Subcutaneous abdominal adipose tissue (tissue), 5 donors: ENCODE measurements around the gene CLIC5.

Experiments
- H3K27ac ChIP-seq: one replicate; pipeline ENCODE4 v1.7.0; 2013; ENCODE audit warnings: low read depth, mild to moderate bottlenecking, inconsistent platforms, low read length, moderate library complexity
- H3K27me3 ChIP-seq, 5 donors: one replicate each; pipeline ENCODE4 v1.7.0; 2013; ENCODE audit warnings: low read length in 5 of 5, inconsistent platforms in 1 of 5; ENCODE audit not compliant: control insufficient read depth in 5 of 5, insufficient read depth in 4 of 5
- H3K36me3 ChIP-seq, 5 donors: one replicate each; pipeline ENCODE4 v1.7.0; 2013; ENCODE audit warnings: low read length in 5 of 5; ENCODE audit not compliant: control insufficient read depth in 5 of 5, insufficient read depth in 5 of 5
- H3K4me1 ChIP-seq, 5 donors: one replicate each; pipeline ENCODE4 v1.7.0; 2013; ENCODE audit warnings: low read length in 5 of 5, mild to moderate bottlenecking in 3 of 5, moderate library complexity in 1 of 5; ENCODE audit not compliant: control insufficient read depth in 5 of 5, insufficient read depth in 5 of 5
- H3K4me3 ChIP-seq, 5 donors: one replicate each; pipeline ENCODE4 v1.7.0; 2013; ENCODE audit warnings: low read length in 5 of 5, low read depth in 1 of 5
- H3K9ac ChIP-seq, 5 donors: one replicate each; pipeline ENCODE4 v1.7.0; 2013; ENCODE audit warnings: low read length in 5 of 5, mild to moderate bottlenecking in 4 of 5, moderate library complexity in 3 of 5
- H3K9me3 ChIP-seq, 5 donors: one replicate each; pipeline ENCODE4 v1.7.0; 2013; ENCODE audit warnings: low read length in 5 of 5; ENCODE audit not compliant: control insufficient read depth in 5 of 5
- donor health status: healthy.
- donor health status: healthy.
- donor health status: healthy.
- donor health status: healthy.
- donor health status: healthy.

Gene CLIC5

GRCh38 chr6:45903959-45904358 is 111.7 kb downstream of the CLIC5 start:
- H3K36me3 ChIP-seq = peaks cover 0 to 13% (median 0%) of the 10 kb centered on the region in 5 donors
- H3K4me3 ChIP-seq = no peak overlapping the region
- H3K9me3 ChIP-seq = no peaks in the 10 kb centered on the region
- H3K27ac ChIP-seq = no peak overlapping the region
- no peaks in the 10 kb centered on the region for H3K4me1 ChIP-seq
- no peak overlapping the region for H3K9ac ChIP-seq
- H3K27me3 ChIP-seq = no peaks in the 10 kb centered on the region

GRCh38 chr6:45902984-45903383 is 112.7 kb downstream of the CLIC5 start:
- Histone ChIP-seq H3K9me3 (no peaks in the 10 kb centered on the region), H3K4me3 (no peak overlapping the region), H3K9ac (no peak overlapping the region), H3K4me1 (no peaks in the 10 kb centered on the region), H3K27me3 (no peaks in the 10 kb centered on the region), H3K36me3 (peaks cover 0 to 13% (median 0%) of the 10 kb centered on the region in 5 donors), H3K27ac (no peak overlapping the region)

- H3K27me3 ChIP-seq = no peaks in the 10 kb centered on the region
- no peak overlapping the region for H3K27ac ChIP-seq
- H3K9me3 ChIP-seq = no peaks in the 10 kb centered on the region
- H3K4me1 ChIP-seq = peaks cover 0 to 1% (median 0%) of the 10 kb centered on the region in 5 donors
- no peak overlapping the region for H3K9ac ChIP-seq
- peaks cover 0 to 13% (median 0%) of the 10 kb centered on the region in 5 donors for H3K36me3 ChIP-seq
- no peak overlapping the region for H3K4me3 ChIP-seq
Observed at GRCh38 chr6:45901767-45902650, 113.7 kb downstream of the CLIC5 start.

DNA sequence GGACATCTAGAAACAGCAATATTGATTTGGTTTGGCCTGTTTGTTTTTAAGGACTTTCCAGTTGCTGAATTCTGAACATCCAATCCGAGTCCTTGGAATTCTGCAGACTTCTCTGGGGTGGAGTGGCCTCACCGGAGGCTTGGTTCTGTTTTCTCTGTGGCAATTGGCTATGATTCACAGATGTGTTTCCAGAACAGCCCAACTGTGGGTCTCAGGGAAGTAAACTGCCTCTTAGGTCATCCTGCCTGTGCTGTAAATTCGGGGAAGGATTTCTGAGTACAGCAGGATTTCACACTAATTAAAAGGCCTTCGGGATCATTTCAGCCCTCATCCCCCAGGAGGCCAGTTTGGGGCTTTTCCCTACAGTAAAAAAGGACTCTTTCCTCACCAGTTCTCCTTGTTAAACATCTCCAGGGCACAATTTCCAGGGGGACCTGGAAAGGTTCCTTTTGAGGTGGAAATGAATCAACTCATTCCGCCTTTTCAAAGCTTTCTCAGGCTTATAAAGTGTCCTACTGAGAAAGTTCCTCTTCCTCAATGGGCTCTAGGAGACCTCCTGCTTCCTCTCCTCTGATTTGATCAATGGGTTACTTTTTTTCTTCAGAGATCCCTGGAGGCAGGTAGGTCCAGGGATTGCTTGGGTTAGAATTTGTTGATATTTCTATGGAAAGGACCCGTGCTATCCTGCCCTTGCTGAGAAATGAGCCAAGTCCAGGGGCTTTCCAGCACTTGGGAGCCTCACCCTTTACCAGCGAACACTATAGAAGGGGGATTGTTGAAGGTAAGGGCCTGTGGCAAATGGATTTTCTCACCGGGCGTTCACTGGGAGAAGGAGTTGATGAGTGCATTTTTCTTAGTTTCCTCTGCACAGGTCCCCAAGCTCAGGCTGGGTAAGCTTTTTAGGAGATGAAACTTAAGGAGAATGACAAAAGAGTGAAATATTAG is 114.6 kb downstream of the CLIC5 start:
- no peak overlapping the region for H3K27ac ChIP-seq
- H3K27me3 ChIP-seq = no peaks in the 10 kb centered on the region
- peaks cover 0 to 13% (median 0%) of the 10 kb centered on the region in 5 donors for H3K36me3 ChIP-seq
- peaks cover 0 to 5% (median 0%) of the 10 kb centered on the region in 5 donors for H3K4me1 ChIP-seq
- H3K9ac ChIP-seq = no peak overlapping the region
- no peak overlapping the region for H3K4me3 ChIP-seq
- H3K9me3 ChIP-seq = no peaks in the 10 kb centered on the region

DNA sequence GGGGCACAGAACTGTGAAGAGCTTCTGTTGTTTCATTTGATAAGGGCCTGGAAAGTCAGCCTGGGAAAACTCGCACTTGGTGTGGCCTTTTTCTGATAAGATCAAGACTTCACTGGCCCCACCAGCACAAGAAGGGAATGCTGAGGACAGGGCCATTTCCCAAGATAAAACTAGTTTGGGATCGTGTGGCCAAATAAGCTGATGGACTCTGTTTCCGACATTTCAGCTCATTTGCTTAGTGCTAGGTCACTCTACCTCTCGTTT is 116.0 kb downstream of the CLIC5 start:
- Histone ChIP-seq H3K36me3 (peaks cover 0 to 13% (median 0%) of the 10 kb centered on the region in 5 donors), H3K27ac (no peak overlapping the region), H3K9ac (no peak overlapping the region), H3K27me3 (no peaks in the 10 kb centered on the region), H3K4me1 (peaks cover 0 to 5% (median 0%) of the 10 kb centered on the region in 5 donors), H3K9me3 (no peaks in the 10 kb centered on the region), H3K4me3 (no peak overlapping the region)

DNA sequence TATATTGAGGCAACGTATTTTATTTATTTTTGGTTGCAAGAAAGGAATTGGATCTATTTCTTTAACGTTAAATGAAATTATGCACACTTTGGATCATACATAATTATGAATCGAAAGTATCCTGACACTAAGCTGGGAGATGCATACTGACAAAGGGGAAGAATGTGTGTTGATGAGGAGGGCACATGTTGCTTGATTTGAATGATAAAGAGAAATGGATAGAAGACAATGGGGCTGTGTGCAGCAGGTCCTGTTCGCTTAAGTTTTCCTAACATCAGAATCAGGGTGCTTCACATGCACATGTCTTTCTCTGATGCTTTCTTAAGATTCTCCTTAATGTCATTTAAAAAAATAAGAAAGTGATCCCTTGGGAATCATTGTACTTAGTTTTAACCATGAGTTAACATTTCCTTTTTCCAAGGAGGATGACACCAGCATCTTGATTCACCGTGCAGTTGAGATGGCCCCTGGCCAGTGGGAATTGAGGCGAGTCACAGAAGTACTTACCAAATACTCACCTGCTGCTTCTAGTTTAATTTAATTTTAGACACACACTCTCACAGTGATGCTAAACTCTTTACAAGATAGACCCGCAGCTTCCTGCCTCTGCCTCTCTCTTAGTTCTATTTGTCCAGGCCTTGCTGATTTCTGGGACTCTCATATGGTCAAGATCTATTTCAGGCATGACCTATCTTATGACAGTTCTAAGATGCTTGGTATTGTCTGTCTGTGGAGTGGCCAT is 116.5 kb downstream of the CLIC5 start:
- Histone ChIP-seq H3K27ac (no peak overlapping the region), H3K36me3 (peaks cover 0 to 13% (median 0%) of the 10 kb centered on the region in 5 donors), H3K9me3 (no peaks in the 10 kb centered on the region)

GRCh38 chr6:45896783-45897441 is 118.7 kb downstream of the CLIC5 start:
- no peaks in the 10 kb centered on the region for H3K9me3 ChIP-seq
- H3K36me3 ChIP-seq = peaks cover 0 to 4% (median 0%) of the 10 kb centered on the region in 5 donors
- H3K4me1 ChIP-seq = peaks cover 0 to 5% (median 0%) of the 10 kb centered on the region in 5 donors
- no peak overlapping the region for H3K27ac ChIP-seq
- no peak overlapping the region for H3K9ac ChIP-seq
- H3K4me3 ChIP-seq = no peak overlapping the region
- no peaks in the 10 kb centered on the region for H3K27me3 ChIP-seq

More for the DNA sequence above, 116.5 kb downstream of the CLIC5 start:
- Histone ChIP-seq H3K4me3 (no peak overlapping the region), H3K9ac (no peak overlapping the region), H3K4me1 (peaks cover 0 to 5% (median 0%) of the 10 kb centered on the region in 5 donors), H3K27me3 (no peaks in the 10 kb centered on the region)

DNA sequence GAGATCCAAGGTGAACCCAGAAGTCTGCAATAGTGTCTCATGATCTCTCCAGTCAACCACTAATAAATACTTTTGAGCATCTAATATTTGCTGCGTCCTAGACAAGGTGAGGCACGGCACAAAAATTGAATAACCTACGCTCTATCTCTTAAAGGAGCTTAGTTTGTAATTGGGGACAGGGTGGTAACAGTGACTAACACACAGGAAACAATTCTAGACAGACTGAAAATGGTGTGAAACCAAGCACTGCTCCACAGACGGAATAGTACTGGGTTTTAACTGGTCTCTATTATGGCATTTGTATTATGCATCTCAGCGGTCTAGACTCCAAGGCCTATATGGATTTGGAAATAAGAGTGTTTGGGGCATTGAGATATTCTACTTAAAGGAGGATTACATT is 120.1 kb downstream of the CLIC5 start:
- H3K4me3 ChIP-seq = no peak overlapping the region
- peaks cover 0 to 5% (median 0%) of the 10 kb centered on the region in 5 donors for H3K4me1 ChIP-seq
- H3K9me3 ChIP-seq = no peaks in the 10 kb centered on the region
- peaks cover 0 to 4% (median 0%) of the 10 kb centered on the region in 5 donors for H3K36me3 ChIP-seq
- H3K27me3 ChIP-seq = no peaks in the 10 kb centered on the region
- no peak overlapping the region for H3K27ac ChIP-seq
- H3K9ac ChIP-seq = no peak overlapping the region

- no peaks in the 10 kb centered on the region for H3K36me3 ChIP-seq
- H3K27ac ChIP-seq = no peak overlapping the region
- no peaks in the 10 kb centered on the region for H3K27me3 ChIP-seq
- peaks cover 0 to 5% (median 0%) of the 10 kb centered on the region in 5 donors for H3K4me1 ChIP-seq
- no peak overlapping the region for H3K4me3 ChIP-seq
- H3K9ac ChIP-seq = no peak overlapping the region
- no peaks in the 10 kb centered on the region for H3K9me3 ChIP-seq
Observed at GRCh38 chr6:45892696-45893245, 122.9 kb downstream of the CLIC5 start.
